Measurements from ENCODE around the gene APCDD1L. TPM values are rescaled to one million over a fixed set of nuclear protein-coding genes. Genes with fewer than 3 reads are reported as not detected.
A peak's percentile ranks its signal among the peaks of the same experiment; 100 is the strongest.

APCDD1L gene
- polyA plus RNA-seq (2013, experiment 1 of 2): 0.39 TPM
- polyA plus RNA-seq (2013, experiment 2 of 2): 0.53 TPM

- H2BK5ac ChIP-seq (ENCODE audit: low read length): no peak within 1 kb of the TSS
- H3K4me3 ChIP-seq (ENCODE audit: low read length): peak within 1 kb of the TSS; percentile 23
- peak within 1 kb of the TSS; percentile 65 for H3K56ac ChIP-seq (ENCODE audit: low read length)
- H3K27ac ChIP-seq (ENCODE audit: low read depth, low read length): no peak within 1 kb of the TSS
- no peak within 1 kb of the TSS for H3K4ac ChIP-seq (ENCODE audit: low read depth, low read length)
- no peak within 1 kb of the TSS for H4K8ac ChIP-seq (ENCODE audit: low read depth, low read length)
- H2BK15ac ChIP-seq (replicated peaks; ENCODE audit: low read depth): no peak within 1 kb of the TSS
- H3K4me1 ChIP-seq (ENCODE audit: control insufficient read depth, low read depth, low read length): no peaks in the 10 kb centered on the region
- H3K79me2 ChIP-seq (ENCODE audit: control insufficient read depth, insufficient read depth, low read length): no peaks in the 10 kb centered on the region
- peaks cover 17% of the 10 kb centered on the region for H3K27me3 ChIP-seq (ENCODE audit: insufficient read depth, low read length, poor library complexity)
- peak within 1 kb of the TSS; percentile 44 for H3K9ac ChIP-seq (ENCODE audit: low read length)
- WGBS (ENCODE audit: extremely low coverage, insufficient coverage, low lambda C conversion rate): no CpG with 5 or more reads among the region's 28 CpGs
- peak within 1 kb of the TSS; percentile 90 for H3K4me2 ChIP-seq (ENCODE audit: low read length)
- H4K5ac ChIP-seq (ENCODE audit: low read length): no peak within 1 kb of the TSS
- H2BK120ac ChIP-seq (ENCODE audit: low read depth, low read length): no peak within 1 kb of the TSS
- H3K23ac ChIP-seq (ENCODE audit: low read length): no peak within 1 kb of the TSS
- H3K18ac ChIP-seq (ENCODE audit: low read length): no peak within 1 kb of the TSS
- no peak within 1 kb of the TSS for H2AK5ac ChIP-seq (ENCODE audit: low read length)
- peak; percentile 82 for DNase-seq
- H3K79me1 ChIP-seq (ENCODE audit: low read length): no peaks in the 10 kb centered on the region
- no peaks in the 10 kb centered on the region for H3K36me3 ChIP-seq (ENCODE audit: control insufficient read depth, insufficient read depth, low read length)
These were observed at the start of gene APCDD1L for GRCh38 chr20:58515233-58516212. Gene APCDD1L, minus strand, starts transcription at chr20:58515399. Its CDS starts 692 bp downstream, at chr20:58514707.

GRCh38 chr20:58559368-58559729 lies 44.1 kb upstream of the APCDD1L start:
- Histone ChIP-seq H3K27me3 (ENCODE audit: insufficient read depth, low read length, poor library complexity) (no peaks in the 10 kb centered on the region), H2AK5ac (ENCODE audit: low read length) (no peak overlapping the region), H4K8ac (ENCODE audit: low read depth, low read length) (no peak overlapping the region), H3K4me3 (ENCODE audit: low read length) (no peak overlapping the region), H3K23ac (ENCODE audit: low read length) (no peak overlapping the region), H3K79me1 (ENCODE audit: low read length) (no peaks in the 10 kb centered on the region), H4K5ac (ENCODE audit: low read length) (no peak overlapping the region), H3K4me1 (ENCODE audit: control insufficient read depth, low read depth, low read length) (no peaks in the 10 kb centered on the region), H3K4me2 (ENCODE audit: low read length) (no peak overlapping the region), H3K4ac (ENCODE audit: low read depth, low read length) (no peak overlapping the region), H3K56ac (ENCODE audit: low read length) (no peak overlapping the region), H3K18ac (ENCODE audit: low read length) (no peak overlapping the region), H3K79me2 (ENCODE audit: control insufficient read depth, insufficient read depth, low read length) (no peaks in the 10 kb centered on the region), H3K27ac (ENCODE audit: low read depth, low read length) (no peak overlapping the region), H2BK15ac (replicated peaks; ENCODE audit: low read depth) (no peak overlapping the region), H2BK120ac (ENCODE audit: low read depth, low read length) (no peak overlapping the region), H3K9ac (ENCODE audit: low read length) (no peak overlapping the region), H2BK5ac (ENCODE audit: low read length) (no peak overlapping the region), H3K36me3 (ENCODE audit: control insufficient read depth, insufficient read depth, low read length) (no peaks in the 10 kb centered on the region)
- no peak for DNase-seq
- WGBS (ENCODE audit: extremely low coverage, insufficient coverage, low lambda C conversion rate): no CpG with 5 or more reads among the region's 7 CpGs

- WGBS (ENCODE audit: extremely low coverage, insufficient coverage, low lambda C conversion rate): no CpG with 5 or more reads among the region's 19 CpGs
- H3K4me2 ChIP-seq (ENCODE audit: low read length): no peak overlapping the region
- no peak overlapping the region for H3K18ac ChIP-seq (ENCODE audit: low read length)
- no peaks in the 10 kb centered on the region for H3K79me1 ChIP-seq (ENCODE audit: low read length)
- no peak overlapping the region for H3K27ac ChIP-seq (ENCODE audit: low read depth, low read length)
- no peaks in the 10 kb centered on the region for H3K4me1 ChIP-seq (ENCODE audit: control insufficient read depth, low read depth, low read length)
- no peaks in the 10 kb centered on the region for H3K36me3 ChIP-seq (ENCODE audit: control insufficient read depth, insufficient read depth, low read length)
- no peak overlapping the region for H3K56ac ChIP-seq (ENCODE audit: low read length)
- H2AK5ac ChIP-seq (ENCODE audit: low read length): no peak overlapping the region
- no peaks in the 10 kb centered on the region for H3K27me3 ChIP-seq (ENCODE audit: insufficient read depth, low read length, poor library complexity)
- no peak overlapping the region for H3K4ac ChIP-seq (ENCODE audit: low read depth, low read length)
- DNase-seq: peak; percentile 25
- H2BK5ac ChIP-seq (ENCODE audit: low read length): no peak overlapping the region
- H3K4me3 ChIP-seq (ENCODE audit: low read length): no peak overlapping the region
- H3K79me2 ChIP-seq (ENCODE audit: control insufficient read depth, insufficient read depth, low read length): no peaks in the 10 kb centered on the region
- no peak overlapping the region for H4K8ac ChIP-seq (ENCODE audit: low read depth, low read length)
- H2BK120ac ChIP-seq (ENCODE audit: low read depth, low read length): no peak overlapping the region
- no peak overlapping the region for H3K9ac ChIP-seq (ENCODE audit: low read length)
- no peak overlapping the region for H3K23ac ChIP-seq (ENCODE audit: low read length)
- H2BK15ac ChIP-seq (replicated peaks; ENCODE audit: low read depth): no peak overlapping the region
- no peak overlapping the region for H4K5ac ChIP-seq (ENCODE audit: low read length)
These were observed 43.5 kb upstream of the APCDD1L start for GRCh38 chr20:58558486-58559367.

- Histone ChIP-seq H3K27me3 (ENCODE audit: insufficient read depth, low read length, poor library complexity) (no peaks in the 10 kb centered on the region), H3K9ac (ENCODE audit: low read length) (no peak overlapping the region), H3K79me1 (ENCODE audit: low read length) (no peaks in the 10 kb centered on the region), H3K23ac (ENCODE audit: low read length) (no peak overlapping the region), H2BK5ac (ENCODE audit: low read length) (no peak overlapping the region), H3K4me2 (ENCODE audit: low read length) (no peak overlapping the region), H3K36me3 (ENCODE audit: control insufficient read depth, insufficient read depth, low read length) (no peaks in the 10 kb centered on the region), H3K56ac (ENCODE audit: low read length) (no peak overlapping the region), H4K8ac (ENCODE audit: low read depth, low read length) (no peak overlapping the region), H2AK5ac (ENCODE audit: low read length) (no peak overlapping the region), H2BK120ac (ENCODE audit: low read depth, low read length) (no peak overlapping the region), H3K4me1 (ENCODE audit: control insufficient read depth, low read depth, low read length) (no peaks in the 10 kb centered on the region), H3K4me3 (ENCODE audit: low read length) (no peak overlapping the region), H3K4ac (ENCODE audit: low read depth, low read length) (no peak overlapping the region), H3K27ac (ENCODE audit: low read depth, low read length) (no peak overlapping the region), H3K18ac (ENCODE audit: low read length) (no peak overlapping the region), H4K5ac (ENCODE audit: low read length) (no peak overlapping the region), H2BK15ac (replicated peaks; ENCODE audit: low read depth) (no peak overlapping the region), H3K79me2 (ENCODE audit: control insufficient read depth, insufficient read depth, low read length) (no peaks in the 10 kb centered on the region)
- no peak for DNase-seq
- WGBS (ENCODE audit: extremely low coverage, insufficient coverage, low lambda C conversion rate): no CpG with 5 or more reads among the region's 10 CpGs
These were observed 42.6 kb upstream of the APCDD1L start for GRCh38 chr20:58557733-58558342.

- Histone ChIP-seq H3K9ac (ENCODE audit: low read length) (no peak overlapping the region), H4K8ac (ENCODE audit: low read depth, low read length) (no peak overlapping the region), H2BK120ac (ENCODE audit: low read depth, low read length) (no peak overlapping the region), H3K4me3 (ENCODE audit: low read length) (no peak overlapping the region), H3K27me3 (ENCODE audit: insufficient read depth, low read length, poor library complexity) (no peaks in the 10 kb centered on the region), H3K18ac (ENCODE audit: low read length) (no peak overlapping the region), H3K27ac (ENCODE audit: low read depth, low read length) (no peak overlapping the region), H3K4ac (ENCODE audit: low read depth, low read length) (no peak overlapping the region), H3K4me2 (ENCODE audit: low read length) (no peak overlapping the region), H4K5ac (ENCODE audit: low read length) (no peak overlapping the region), H2BK15ac (replicated peaks; ENCODE audit: low read depth) (no peak overlapping the region), H3K56ac (ENCODE audit: low read length) (no peak overlapping the region), H3K23ac (ENCODE audit: low read length) (no peak overlapping the region), H3K79me1 (ENCODE audit: low read length) (no peaks in the 10 kb centered on the region), H3K4me1 (ENCODE audit: control insufficient read depth, low read depth, low read length) (no peaks in the 10 kb centered on the region), H3K36me3 (ENCODE audit: control insufficient read depth, insufficient read depth, low read length) (no peaks in the 10 kb centered on the region), H3K79me2 (ENCODE audit: control insufficient read depth, insufficient read depth, low read length) (no peaks in the 10 kb centered on the region), H2BK5ac (ENCODE audit: low read length) (no peak overlapping the region), H2AK5ac (ENCODE audit: low read length) (no peak overlapping the region)
- DNase-seq: no peak
- no CpG with 5 or more reads among the region's 6 CpGs for WGBS (ENCODE audit: extremely low coverage, insufficient coverage, low lambda C conversion rate)
These were observed 41.8 kb upstream of the APCDD1L start for GRCh38 chr20:58556961-58557360.

Data from mesendoderm (in vitro differentiated cells).